ENCODE results near the gene LRRC74B.
A peak's percentile ranks its signal among the peaks of the same experiment; 100 is the strongest.
"Not testable (repeated sequence)": the region's sequence is repeated elsewhere in the genome, so short reads cannot be mapped to it uniquely, and the experiment has no call there.

The LRRC74B gene, protein sequence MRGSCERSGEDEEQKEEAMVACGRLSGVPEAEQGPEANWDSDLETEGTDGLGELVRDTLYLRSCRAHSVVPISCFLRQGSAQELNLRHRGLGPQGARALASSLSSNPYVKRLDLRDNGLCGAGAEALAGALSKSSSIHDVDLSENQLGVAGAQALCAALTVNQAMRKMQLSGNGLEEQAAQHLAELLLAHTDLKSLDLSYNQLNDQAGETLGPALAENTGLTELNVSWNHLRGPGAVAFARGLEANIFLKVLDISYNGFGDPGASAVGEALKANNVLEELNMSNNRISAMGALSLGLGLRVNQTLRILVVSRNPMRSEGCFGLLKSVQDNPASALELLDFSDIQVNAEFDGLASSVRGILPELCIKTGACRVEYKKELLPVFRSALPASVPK

GRCh38 chr22:21045585-21046294, at the start of gene LRRC74B:
TSS of gene LRRC74B (plus strand) at chr22:21045946. CDS start at chr22:21045987, 41 bp downstream.
- DNase-seq (ENCODE audit: low spot score) (peak; percentile 73), FAIRE-seq (no peak)

GRCh38 chr22:20996031-20996410, 49.7 kb upstream of the LRRC74B start:
- FAIRE-seq (no peak), DNase-seq (ENCODE audit: low spot score) (no peak)

DNA sequence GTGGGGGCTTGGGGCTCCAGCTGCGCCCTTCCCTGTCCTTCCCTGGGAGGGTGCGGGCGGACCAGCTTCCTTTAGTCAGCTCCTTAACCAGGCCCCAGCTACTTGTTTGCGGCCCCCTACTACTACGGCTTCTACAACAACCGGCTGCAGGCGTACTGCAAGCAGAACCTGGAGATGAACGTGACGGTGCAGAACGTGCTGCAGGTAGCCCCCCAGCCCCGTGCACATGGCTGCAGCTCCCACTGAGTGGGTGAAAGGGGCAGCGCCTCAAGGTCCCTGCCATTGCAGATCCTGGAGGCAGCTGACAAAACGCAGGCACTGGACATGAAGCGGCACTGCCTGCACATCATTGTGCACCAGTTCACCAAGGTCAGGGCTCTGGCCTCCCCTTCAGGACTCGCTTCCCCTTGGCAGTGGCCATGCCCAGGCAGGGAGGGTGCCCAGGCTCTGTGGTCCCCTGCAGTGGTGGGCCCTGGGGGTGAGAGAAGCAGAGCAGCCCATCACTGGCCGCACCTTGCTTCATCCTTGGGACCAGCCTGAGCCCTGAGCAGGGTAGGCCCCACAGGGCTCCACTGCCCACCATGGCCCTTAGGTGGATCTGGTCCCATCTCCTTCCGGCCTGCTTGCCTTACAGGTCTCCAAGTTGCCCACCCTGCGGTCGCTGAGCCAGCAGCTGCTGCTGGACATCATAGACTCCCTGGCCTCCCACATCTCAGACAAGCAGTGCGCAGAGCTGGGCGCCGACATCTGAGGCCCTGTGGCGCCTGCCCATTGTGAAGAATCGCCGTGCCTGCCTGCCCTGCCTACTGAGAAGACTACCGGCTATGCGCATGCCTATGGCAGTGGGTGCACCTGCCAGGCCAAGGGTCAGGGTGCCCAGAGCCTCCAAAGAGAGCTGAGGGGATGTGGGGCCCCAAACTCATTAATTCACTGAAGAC, 48.9 kb upstream of the LRRC74B start:
- no peak for FAIRE-seq
- no peak for DNase-seq (ENCODE audit: low spot score)

DNA sequence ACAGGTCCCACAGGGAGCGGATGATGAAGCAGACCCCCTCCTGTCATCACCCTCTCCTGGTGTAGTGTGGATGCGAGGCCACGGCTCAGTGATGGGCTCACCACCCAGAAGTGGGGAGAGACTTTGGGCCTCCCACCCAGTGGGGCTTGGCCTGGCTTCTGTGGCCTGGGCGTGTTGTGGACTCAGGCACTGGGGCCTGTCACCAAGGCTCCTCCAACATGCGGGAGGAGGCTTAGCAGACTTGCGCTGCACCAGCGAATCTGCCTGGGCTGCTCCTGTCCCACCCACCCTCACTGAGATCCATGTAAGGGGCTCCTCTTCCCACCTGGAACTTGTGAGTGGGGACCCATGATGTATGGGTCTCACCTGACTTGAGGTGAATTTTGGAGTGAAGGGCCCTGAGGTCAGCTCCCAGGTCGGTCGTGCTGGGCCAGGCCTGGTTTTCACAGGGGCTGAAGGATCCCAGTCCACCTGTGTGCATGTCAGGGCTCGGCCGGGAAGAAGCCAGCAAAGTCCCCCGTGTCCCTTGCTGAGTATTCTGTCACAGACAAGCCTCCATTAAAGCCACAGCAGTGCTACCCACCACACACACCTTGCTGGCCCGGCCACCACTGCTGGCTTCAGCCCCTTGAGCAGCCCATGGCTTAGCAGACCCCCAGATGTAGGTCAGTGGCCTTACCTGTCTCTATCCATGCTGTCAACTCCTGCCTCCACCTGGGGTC, 48.0 kb upstream of the LRRC74B start:
- no peak for FAIRE-seq
- DNase-seq (ENCODE audit: low spot score), result no peak

GRCh38 chr22:20998411-20999336, 47.1 kb upstream of the LRRC74B start:
- no peak for FAIRE-seq

DNA sequence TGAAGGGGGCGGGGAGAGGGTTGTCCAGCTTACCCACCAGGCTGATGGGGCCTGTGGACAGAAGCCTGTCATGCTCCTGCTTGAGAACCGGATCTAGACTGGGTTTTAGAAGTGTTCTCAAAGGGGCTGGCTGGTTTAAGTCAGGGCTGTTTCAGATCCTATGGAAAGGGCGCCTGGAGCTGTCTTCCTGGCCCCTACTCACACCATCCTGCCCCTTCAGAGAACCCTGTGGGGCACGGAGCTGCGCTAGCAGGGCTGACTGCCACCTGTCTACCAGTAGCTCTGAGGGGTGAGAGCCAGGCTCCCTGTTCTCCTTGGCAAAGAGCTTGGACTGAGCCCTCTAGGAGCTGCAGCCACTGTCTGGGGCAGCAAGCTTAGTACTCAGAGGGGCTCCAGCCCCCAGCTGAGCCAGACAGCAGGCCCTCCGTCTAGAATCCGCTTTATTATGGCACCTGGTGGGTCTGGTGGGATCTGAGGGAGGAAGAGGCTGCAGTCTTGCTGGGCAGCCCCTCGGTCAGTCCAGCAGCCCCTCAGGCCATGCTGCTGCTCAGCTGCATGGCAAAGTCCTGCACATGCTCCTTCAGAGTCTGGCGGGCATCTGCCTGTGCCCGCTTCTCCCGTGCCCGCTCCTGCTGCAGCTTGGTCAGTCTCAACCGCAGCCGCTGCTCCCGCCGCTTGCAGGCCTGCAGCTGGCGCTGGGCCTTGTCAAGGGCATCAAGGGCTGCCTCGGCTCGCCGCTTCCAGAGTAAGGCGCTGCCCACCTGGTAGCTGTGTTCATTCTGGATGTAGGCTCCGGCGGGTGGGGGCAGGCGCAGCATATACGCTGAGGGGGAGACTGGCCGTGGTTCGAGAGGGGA, 46.2 kb upstream of the LRRC74B start:
- no peak for FAIRE-seq
- DNase-seq (ENCODE audit: low spot score), result no peak

More at GRCh38 chr22:20998411-20999336, 47.1 kb upstream of the LRRC74B start:
- no peak for DNase-seq (ENCODE audit: low spot score)

DNA sequence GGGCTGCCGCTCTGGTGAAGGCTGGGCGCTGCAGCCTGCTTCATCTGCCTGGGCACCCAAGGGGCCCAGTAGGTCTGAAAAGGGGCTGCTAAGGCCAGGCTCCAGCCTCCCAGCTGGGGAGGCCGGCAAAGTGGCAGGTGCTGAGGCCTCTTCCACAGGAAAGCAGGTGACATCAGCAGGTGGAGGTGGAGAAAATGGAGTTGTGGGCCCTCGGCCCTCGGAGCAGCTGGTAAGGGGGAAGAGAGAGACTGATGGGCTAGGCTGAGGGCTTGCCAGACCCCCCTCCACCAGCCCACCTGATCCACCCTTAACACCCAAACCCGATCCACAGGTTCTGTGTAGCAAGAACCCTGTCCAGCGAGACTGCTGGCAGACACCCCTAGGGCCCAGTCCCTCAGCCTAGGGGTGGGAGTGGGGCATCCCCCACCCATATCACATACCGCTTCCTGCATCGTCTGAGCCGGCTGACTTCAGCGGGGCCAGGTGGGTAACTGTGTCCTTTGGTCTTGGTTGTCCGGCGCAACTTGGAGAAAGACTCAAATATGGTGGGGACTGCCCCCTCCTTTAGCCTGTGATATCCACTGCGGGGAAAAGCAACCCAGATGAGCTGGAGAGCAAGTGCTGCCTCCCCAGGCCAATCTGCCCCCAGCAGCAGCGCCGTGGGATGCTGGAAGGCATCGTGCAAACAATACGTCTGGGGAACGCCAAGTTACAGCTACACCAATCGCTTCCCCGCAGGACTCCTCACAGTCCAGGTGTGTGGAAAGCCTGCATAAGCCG, 45.3 kb upstream of the LRRC74B start:
- DNase-seq (ENCODE audit: low spot score), result no peak
- FAIRE-seq, result no peak

DNA sequence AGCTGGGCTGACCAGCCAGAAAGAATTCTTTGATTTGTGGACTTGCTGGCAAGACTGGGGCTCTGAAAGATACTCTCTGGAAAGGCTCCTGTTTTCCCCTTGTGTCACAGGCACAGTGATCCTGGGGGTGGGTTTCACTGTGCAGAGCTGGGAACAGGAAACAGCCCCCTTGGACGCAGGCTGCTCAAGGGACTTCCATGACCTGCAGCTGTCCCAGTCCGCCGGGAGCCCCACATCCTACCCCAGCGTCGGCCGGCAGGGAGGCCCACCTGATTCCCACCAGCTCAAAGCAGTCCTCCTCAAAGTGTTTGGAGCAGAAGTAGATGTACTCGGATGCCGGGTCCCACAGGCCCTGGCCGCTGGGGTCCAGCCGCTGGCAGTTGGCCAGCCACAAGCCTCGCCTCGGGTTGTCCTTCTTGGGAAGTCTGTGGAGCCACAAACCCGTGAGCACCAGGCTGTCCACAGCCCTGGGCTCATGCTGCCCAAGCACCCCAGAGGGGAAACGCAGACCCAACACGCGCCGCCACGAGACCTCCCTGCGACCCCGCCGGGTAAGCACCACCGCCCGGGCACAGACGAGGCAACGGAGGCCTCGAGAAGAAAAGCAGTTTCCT, 44.7 kb upstream of the LRRC74B start:
- FAIRE-seq (no peak), DNase-seq (ENCODE audit: low spot score) (no peak)

GRCh38 chr22:21001601-21002325, 44.0 kb upstream of the LRRC74B start, which contains the start of gene THAP7:
TSS of gene THAP7 (minus strand) at chr22:21002118. CDS start at chr22:21001911, 207 bp downstream.
- FAIRE-seq, result peak; percentile 58
- DNase-seq (ENCODE audit: low spot score), result peak; percentile 89

GRCh38 chr22:21003782-21004181, 42.0 kb upstream of the LRRC74B start:
- DNase-seq (ENCODE audit: low spot score), result no peak
- no peak for FAIRE-seq

- FAIRE-seq; DNase-seq (ENCODE audit: low spot score): not testable (repeated sequence)
Observed at GRCh38 chr22:21009208-21009607, 36.5 kb upstream of the LRRC74B start.

DNA sequence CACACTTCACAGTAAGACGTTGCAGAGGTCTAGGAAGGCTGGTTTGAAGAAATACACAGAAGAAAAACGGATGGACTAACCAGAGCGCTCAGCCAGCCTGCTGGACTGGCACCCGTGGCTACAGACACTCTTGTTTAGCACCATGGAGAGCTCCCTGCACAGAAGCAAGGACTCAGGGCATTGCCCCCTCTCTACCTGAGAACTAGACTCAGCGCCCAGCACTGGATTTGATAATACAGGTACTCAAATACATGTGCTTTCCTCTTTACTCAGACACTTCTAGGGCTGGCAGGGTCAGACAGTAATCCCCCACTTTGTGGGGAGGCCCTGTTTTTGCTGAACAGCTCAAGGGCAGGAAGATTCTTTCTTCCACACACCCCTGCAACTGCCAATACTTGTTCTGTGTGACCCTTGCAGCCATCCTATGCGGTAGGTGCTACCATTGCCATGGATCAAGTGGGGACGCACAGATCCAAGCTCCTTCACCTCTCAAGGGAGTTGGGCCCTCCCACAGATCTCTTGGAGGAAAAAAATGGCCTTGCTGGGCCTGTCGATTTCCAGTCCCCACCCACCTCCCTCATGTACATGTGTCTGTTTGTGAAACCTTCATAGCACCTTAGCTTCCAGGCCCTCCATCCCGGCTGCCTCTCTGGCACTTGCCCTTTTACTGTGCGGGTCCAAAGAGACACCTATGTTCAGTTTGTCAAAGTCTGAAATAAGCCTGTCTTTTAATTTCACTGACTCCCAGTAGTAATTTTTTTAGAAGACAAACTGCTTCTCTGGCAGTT, 35.9 kb upstream of the LRRC74B start:
- DNase-seq (ENCODE audit: low spot score), result no peak
- FAIRE-seq, result no peak

DNA sequence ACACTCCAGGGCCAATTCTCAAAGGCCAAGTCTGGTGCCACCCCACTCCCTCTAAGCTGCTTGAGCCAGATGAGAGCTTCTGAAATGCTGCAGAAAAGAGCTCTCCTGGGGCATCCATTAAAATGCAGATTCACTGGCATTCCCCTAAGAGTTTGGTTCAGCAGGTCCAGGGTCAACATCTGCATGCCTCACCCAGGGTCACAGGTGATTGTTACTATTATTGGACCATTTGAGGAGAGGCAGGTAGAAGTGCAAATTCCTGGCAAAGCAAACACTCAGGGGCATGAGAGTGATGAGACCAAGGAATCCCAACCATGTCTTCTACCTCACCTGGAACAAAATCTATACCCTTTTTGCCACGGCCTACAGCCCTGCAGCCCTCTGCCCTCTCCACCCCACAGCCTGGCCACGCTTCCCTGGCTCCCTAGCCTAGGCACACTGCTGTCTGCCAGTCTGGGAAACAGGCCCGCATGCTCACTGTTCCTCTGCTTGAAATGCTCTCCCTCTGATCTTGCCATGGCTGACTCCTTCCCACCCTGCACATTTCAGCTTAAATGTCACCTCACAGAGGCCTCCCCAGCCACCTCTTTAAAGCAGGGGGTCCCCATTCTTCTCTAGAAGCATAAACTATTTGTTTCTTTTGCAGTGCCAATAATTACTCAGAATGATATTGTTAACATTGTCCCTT, 35.2 kb upstream of the LRRC74B start:
- no peak for FAIRE-seq

DNA sequence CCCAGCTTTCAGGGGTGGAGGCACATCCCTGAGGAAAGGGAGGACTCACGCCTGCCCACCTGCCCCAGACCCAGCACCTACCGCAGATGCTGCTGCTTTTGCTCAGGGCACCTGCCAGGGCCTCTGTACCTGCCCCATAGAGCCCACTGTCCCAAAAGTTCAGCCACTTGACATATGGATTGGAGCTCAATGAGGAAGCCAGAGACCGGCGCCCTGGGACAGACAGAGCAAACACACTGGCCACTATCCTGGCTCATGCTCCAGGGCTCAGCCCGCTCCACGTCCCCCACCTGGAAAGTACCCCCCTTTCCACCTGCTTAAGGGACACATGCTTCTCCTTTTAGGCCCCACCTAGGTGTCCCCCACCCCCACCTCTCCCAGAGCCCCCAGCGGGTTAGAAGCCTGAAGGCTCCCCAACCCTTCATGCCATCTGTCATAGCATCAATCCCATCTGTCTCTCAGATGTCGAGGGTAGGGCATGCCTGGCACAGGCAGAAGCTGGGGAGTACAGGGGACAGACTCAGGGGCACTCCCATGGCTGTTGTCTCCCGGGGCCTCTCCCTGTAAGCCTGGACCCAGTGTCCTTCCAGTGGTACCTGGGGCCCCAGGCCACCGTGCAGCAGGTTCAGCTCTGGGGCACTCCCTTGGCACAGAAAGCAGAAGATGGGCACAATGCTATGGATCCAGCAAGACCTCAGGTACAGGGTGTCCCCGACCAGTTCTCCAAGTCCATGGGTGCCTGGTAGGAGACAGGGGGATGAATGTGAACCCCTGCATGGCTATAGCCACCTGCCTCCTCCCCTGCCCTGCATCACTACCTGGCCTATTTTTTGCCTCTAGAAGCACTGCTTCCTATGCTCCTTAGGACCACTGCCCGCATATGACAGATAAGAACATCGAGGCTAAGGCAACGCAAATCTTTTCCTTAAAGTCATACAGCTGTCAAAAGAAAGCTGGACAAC, 33.0 kb upstream of the LRRC74B start:
- DNase-seq (ENCODE audit: low spot score) (no peak), FAIRE-seq (no peak)

More for the DNA sequence above, 35.2 kb upstream of the LRRC74B start:
- no peak for DNase-seq (ENCODE audit: low spot score)

Data from RCC 7860 (cell line).